GM19025 (cell line): ENCODE results near the gene MYL6B.

Source experiments
- ATAC-seq: cut with Tn5 transposase; IDR thresholded peaks from one replicate; pipeline ENCODE4 v1.9.1; 2021; ENCODE audit warnings: mild to moderate bottlenecking, low read depth, moderate library complexity; ENCODE audit not compliant: unreplicated experiment

MYL6B gene

GRCh38 chr12:56204275-56204674 is 51.9 kb downstream of the MYL6B start:
- no peak for ATAC-seq

- ATAC-seq: no peak
Observed at GRCh38 chr12:56205445-56205844, 53.1 kb downstream of the MYL6B start.

GRCh38 chr12:56206452-56207166 is 54.2 kb downstream of the MYL6B start:
- no peak for ATAC-seq
